GM12865 (cell line): Measurements from ENCODE around the gene ACSBG1.
"Not testable (repeated sequence)": the region's sequence is repeated elsewhere in the genome, so short reads cannot be mapped to it uniquely, and the experiment has no call there.

Experiments used
- DNase-seq: peaks from one replicate; pipeline ENCODE4 v3.0.0; 2010; ENCODE audit warnings: low read depth
- H3K4me3 ChIP-seq: 2 replicates; pipeline ENCODE4 v1.5.1; 2011; ENCODE audit warnings: mild to moderate bottlenecking, low read depth, low read length, control low read depth
- CTCF ChIP-seq: IDR thresholded peaks from 2 replicates; pipeline ENCODE4 v1.5.1; 2011; ENCODE audit warnings: low read length, control low read depth, low read depth, inconsistent platforms; ENCODE audit not compliant: insufficient read depth; ENCODE audit errors: missing control alignments

The ACSBG1 gene

GRCh38 chr15:78255421-78256043, 21.2 kb upstream of the ACSBG1 start:
- DNase-seq: no peak
- no peak for TF ChIP-seq CTCF
- H3K4me3 ChIP-seq: no peak overlapping the region

GRCh38 chr15:78251136-78251535, 16.8 kb upstream of the ACSBG1 start:
- no peak for DNase-seq
- H3K4me3 ChIP-seq: no peak overlapping the region
- TF ChIP-seq CTCF: no peak

- no peak for TF ChIP-seq CTCF
- H3K4me3 ChIP-seq: no peak overlapping the region
- DNase-seq: no peak
Measured at GRCh38 chr15:78249131-78249530, 14.8 kb upstream of the ACSBG1 start.

- no peak for TF ChIP-seq CTCF
- DNase-seq: no peak
- H3K4me3 ChIP-seq: no peak overlapping the region
Measured at GRCh38 chr15:78247911-78248310, 13.5 kb upstream of the ACSBG1 start.

GRCh38 chr15:78245976-78246620, 11.7 kb upstream of the ACSBG1 start:
- not testable (repeated sequence) for H3K4me3 ChIP-seq, DNase-seq

GRCh38 chr15:78245392-78245791, 11.0 kb upstream of the ACSBG1 start:
- DNase-seq: not testable (repeated sequence)

GRCh38 chr15:78244893-78245292, 10.5 kb upstream of the ACSBG1 start:
- TF ChIP-seq CTCF: no peak
- no peak overlapping the region for H3K4me3 ChIP-seq
- DNase-seq: no peak

More at GRCh38 chr15:78245392-78245791, 11.0 kb upstream of the ACSBG1 start:
- H3K4me3 ChIP-seq: not testable (repeated sequence)

GRCh38 chr15:78244101-78244500, 9.7 kb upstream of the ACSBG1 start:
- no peak for DNase-seq
- no peak for TF ChIP-seq CTCF
- H3K4me3 ChIP-seq: no peak overlapping the region
